Adrenal gland (tissue), 12 donors: ENCODE data around the gene INHBE. TPM values are rescaled to one million over a fixed set of nuclear protein-coding genes. Genes with fewer than 3 reads are reported as not detected.
A peak's percentile ranks its signal among the peaks of the same experiment; 100 is the strongest.

Experiments
- DNase-seq, 7 donors: peaks; one replicate each; pipeline ENCODE4 v3.0.0-alpha.2; 2019 to 2020
- H3K27ac ChIP-seq, 5 donors: fragments of 200-600 bp; sonication (generic) in 4 of 5; 1 replicate in 3 of 5; 2 replicates in 2 of 5; pipeline versions ENCODE4 v1.5.1 to v1.8.0; 2016 to 2020; ENCODE audit warnings: mild to moderate bottlenecking in 1 of 5
- H3K27me3 ChIP-seq: fragments of 200-600 bp; 2 replicates; pipeline ENCODE4 v1.8.0; 2021
- H3K36me3 ChIP-seq, 2 donors: fragments of 200-600 bp; replicated peaks in 1 of 2; 1 replicate in 1 of 2; 2 replicates in 1 of 2; pipeline versions ENCODE4 v1.5.1 to v1.8.0; 2018 to 2022
- H3K4me1 ChIP-seq, 2 donors: fragments of 200-600 bp; replicated peaks in 1 of 2; 1 replicate in 1 of 2; 2 replicates in 1 of 2; pipeline versions ENCODE4 v1.5.1 to v1.8.0; 2018 to 2021
- H3K4me3 ChIP-seq, 4 donors: fragments of 200-600 bp; sonication (generic) in 3 of 4; one replicate each; pipeline ENCODE4 v1.5.1; 2016 to 2018
- H3K9me3 ChIP-seq, 3 donors: fragments of 200-600 bp; sonication (generic) in 1 of 3; replicated peaks in 1 of 3; 1 replicate in 2 of 3; 2 replicates in 1 of 3; pipeline versions ENCODE4 v1.5.1 to v1.8.0; 2016 to 2021
- CTCF ChIP-seq, 6 experiments: fragments of 450-650 bp in 4 of 6; fragments of 200-600 bp in 2 of 6; sonication (generic) in 1 of 6; IDR thresholded peaks; 1 replicate in 5 of 6; 2 replicates in 1 of 6; pipeline versions ENCODE4 v1.5.1 to v1.8.0; 2016 to 2021; ENCODE audit warnings: antibody characterized with exemption in 6 of 6, mild to moderate bottlenecking in 2 of 6, moderate library complexity in 1 of 6
- POLR2A ChIP-seq, 2 donors: fragments of 450-650 bp; IDR thresholded peaks; one replicate each; pipeline ENCODE4 v1.6.1; 2017; ENCODE audit warnings: antibody characterized with exemption in 2 of 2, mild to moderate bottlenecking in 2 of 2, moderate library complexity in 1 of 2
- WGBS, 4 donors: extraction: QIAGEN DNeasy Blood & Tissue Kit in 2 of 4; methylation state at CpG; one replicate each; pipeline versions ENCODE4 v1.1.5 to v1.1.7; 2013 to 2017; 5-methylcytosine and 5-hydroxymethylcytosine counted together
- intact Hi-C, 2 donors: fragments of 100-400 bp; cut with DNase I; formaldehyde crosslinking; loops; one replicate each; pipeline versions ENCODE4 v1.14.1 to v1.15.0; 2022 to 2023
- polyA plus RNA-seq, 3 donors: library from polyadenylated mRNA; stranded (reverse); fragments of 200-250 nt in 2 of 3; fragments of 350-450 nt in 1 of 3; fragmentation: Illumina TruSeq in 1 of 3; extraction: RNeasy Lipid Tissue Mini Kit (QIAGEN cat#74804) in 1 of 3; gene quantifications; one replicate each; pipeline ENCODE4 v1.2.3, GENCODE V29; 2013 to 2014
- total RNA-seq, 9 donors: library from RNA; depleted of rRNA in 4 of 9; stranded (reverse); fragments of >200 nt in 4 of 9; fragments of 120-200 nt in 1 of 9; fragmentation: NEBNext Ultra II Directional in 1 of 9; extraction: Animal tissue kit (Norgen Biotek cat#: 25700) in 1 of 9; gene quantifications; one replicate each; pipeline versions ENCODE4 v1.1.0 to v1.2.4, GENCODE V29; 2013 to 2023
- donor health status: healthy with polysubstance abuse.
- donor health status: Bipolar disorder and iron deficiency.
- donor health status: DM: yes; HTN: yes; CAD: no.
- donor health status: DM: no; HTN: no; CAD: no.
- donor health status: DM: no; HTN: no; CAD: no.
- donor health status: DM: yes; HTN: yes; CAD: no.

The INHBE gene
- total and polyA plus RNA-seq, 12 donors, result 0.11 TPM; not detected in 11

GRCh38 chr12:57459055-57459749 lies 4.1 kb downstream of the INHBE start:
- Histone ChIP-seq H3K36me3 (no peaks in the 10 kb centered on the region), H3K9me3 (no peaks in the 10 kb centered on the region), H3K4me3 (peak overlapping the region; percentile 55 to 90 (median 68)), H3K27me3 (no peaks in the 10 kb centered on the region), H3K27ac (peak overlapping the region; percentile 31 to 84 (median 51)), H3K4me1 (peaks cover 16 to 29% of the 10 kb centered on the region in 2 donors)
- peak; percentile 90 to 97 (median 92) for DNase-seq
- TF ChIP-seq CTCF (IDR thresholded peaks at IDR 0.05) (peak; percentile 89 to 98 (median 94)), POLR2A (IDR thresholded peaks at IDR 0.05) (peak; percentile 14 to 47)
- 0 to 1% (median 0%) methylated on average over 11 to 24 of the region's 24 CpGs for WGBS, 4 donors
- intact Hi-C loops, result no loop called here

GRCh38 chr12:57459750-57460467 lies 4.8 kb downstream of the INHBE start, which contains the start of gene GLI1:
TSS of gene GLI1 (plus strand) at chr12:57459785. CDS start at chr12:57463692, 3,907 bp downstream.
- H3K4me1 ChIP-seq, result peaks cover 16 to 29% of the 10 kb centered on the region in 2 donors
- peak in 1 of 7 donors; percentile 66 for DNase-seq
- TF ChIP-seq CTCF (IDR thresholded peaks at IDR 0.05), result no peak
- TF ChIP-seq POLR2A (IDR thresholded peaks at IDR 0.05), result no peak
- H3K36me3 ChIP-seq, result no peaks in the 10 kb centered on the region
- 1% methylated on average over 22 to 35 of the region's 36 CpGs for WGBS, 4 donors
- intact Hi-C loops, result no loop called here
- no peaks in the 10 kb centered on the region for H3K27me3 ChIP-seq
- H3K27ac ChIP-seq, result peak within 1 kb of the TSS; percentile 31 to 84 (median 51)
- H3K4me3 ChIP-seq, result peak within 1 kb of the TSS; percentile 55 to 90 (median 68)
- no peaks in the 10 kb centered on the region for H3K9me3 ChIP-seq

- H3K27ac ChIP-seq, result peak overlapping the region in 1 of 5 donors; percentile 84
- 3% methylated on average over 5 to 6 of the region's 6 CpGs for WGBS, 4 donors
- intact Hi-C loops, result no loop called here
Observed at GRCh38 chr12:57460468-57460784, 5.3 kb downstream of the INHBE start.

More at GRCh38 chr12:57460468-57460784, 5.3 kb downstream of the INHBE start:
- Histone ChIP-seq H3K36me3 (no peaks in the 10 kb centered on the region), H3K27me3 (no peaks in the 10 kb centered on the region), H3K4me3 (peak overlapping the region in 1 of 4 donors; percentile 90), H3K9me3 (no peaks in the 10 kb centered on the region), H3K4me1 (peaks cover 16 to 29% of the 10 kb centered on the region in 2 donors)
- no peak for TF ChIP-seq CTCF (IDR thresholded peaks at IDR 0.05)
- no peak for TF ChIP-seq POLR2A (IDR thresholded peaks at IDR 0.05)
- DNase-seq, result no peak
